SHP77 treated with DMSO at 0.1 percent for 48 hours (cell line): ENCODE measurements around the gene TERB2.
"Not testable (repeated sequence)": the region's sequence is repeated elsewhere in the genome, so short reads cannot be mapped to it uniquely, and the experiment has no call there.

ENCODE experiments used
- DNase-seq: peaks from one replicate; lab custom pipeline; 2025; lab: John Stamatoyannopoulos, UW

TERB2 gene

GRCh38 chr15:44956388-44956787, at the start of gene TERB2:
TSS of gene TERB2 (plus strand) at chr15:44956687. CDS start at chr15:44956719, 32 bp downstream.
- no peak for DNase-seq

- DNase-seq = no peak
Observed at GRCh38 chr15:44909423-44909822, 47.1 kb upstream of the TERB2 start.

- no peak for DNase-seq
Observed at GRCh38 chr15:44910981-44911625, 45.4 kb upstream of the TERB2 start.

GRCh38 chr15:44912186-44912585, 44.3 kb upstream of the TERB2 start:
- not testable (repeated sequence) for DNase-seq

GRCh38 chr15:44912974-44913448, 43.5 kb upstream of the TERB2 start:
- not testable (repeated sequence) for DNase-seq

GRCh38 chr15:44918136-44918535, 38.4 kb upstream of the TERB2 start:
- DNase-seq = no peak

- not testable (repeated sequence) for DNase-seq
Observed at GRCh38 chr15:44928658-44929057, 27.8 kb upstream of the TERB2 start.

- DNase-seq = not testable (repeated sequence)
Observed at GRCh38 chr15:44930283-44930682, 26.2 kb upstream of the TERB2 start.

GRCh38 chr15:44958302-44958701, 1.8 kb downstream of the TERB2 start:
- DNase-seq = not testable (repeated sequence)

GRCh38 chr15:44968475-44968874, 12.0 kb downstream of the TERB2 start:
- DNase-seq = no peak

- DNase-seq = no peak
Observed at GRCh38 chr15:44971036-44971435, 14.5 kb downstream of the TERB2 start.

- not testable (repeated sequence) for DNase-seq
Observed at GRCh38 chr15:44976183-44976582, 19.7 kb downstream of the TERB2 start.

GRCh38 chr15:44977781-44978180, 21.3 kb downstream of the TERB2 start:
- DNase-seq = not testable (repeated sequence)

- not testable (repeated sequence) for DNase-seq
Observed at GRCh38 chr15:44979617-44980339, 23.3 kb downstream of the TERB2 start.

GRCh38 chr15:44984144-44984543, 27.7 kb downstream of the TERB2 start:
- not testable (repeated sequence) for DNase-seq

GRCh38 chr15:44986346-44987055, 30.0 kb downstream of the TERB2 start:
- not testable (repeated sequence) for DNase-seq

- DNase-seq = not testable (repeated sequence)
Observed at GRCh38 chr15:44987711-44988110, 31.2 kb downstream of the TERB2 start.

- DNase-seq = not testable (repeated sequence)
Observed at GRCh38 chr15:44988184-44988869, 31.8 kb downstream of the TERB2 start.

GRCh38 chr15:44988870-44989219, 32.4 kb downstream of the TERB2 start:
- not testable (repeated sequence) for DNase-seq

- not testable (repeated sequence) for DNase-seq
Observed at GRCh38 chr15:44997632-44998031, 41.1 kb downstream of the TERB2 start.

- DNase-seq = no peak
Observed at GRCh38 chr15:44999105-44999504, 42.6 kb downstream of the TERB2 start.

GRCh38 chr15:45001180-45001579, 44.7 kb downstream of the TERB2 start:
- not testable (repeated sequence) for DNase-seq
